Loucy (cell line): Measurements from ENCODE around the gene MN1.

Source experiments
- H2AFZ ChIP-seq: fragments of 200-600 bp; sonication (generic); 2 replicates; pipeline ENCODE4 v1.6.0; 2016; ENCODE audit warnings: antibody characterized with exemption, mild to moderate bottlenecking, low read length, moderate library complexity
- H3F3A ChIP-seq: fragments of 200-600 bp; 2 replicates; pipeline ENCODE4 v1.6.0; 2016; ENCODE audit warnings: antibody characterized with exemption, low read depth, mild to moderate bottlenecking
- H3K27me3 ChIP-seq: fragments of 200-600 bp; sonication (generic); 2 replicates; pipeline ENCODE4 v1.6.1; 2014; ENCODE audit warnings: low read length, mild to moderate bottlenecking; ENCODE audit not compliant: insufficient read depth, poor library complexity, severe bottlenecking
- H3K36me3 ChIP-seq: fragments of 200-600 bp; sonication (generic); 2 replicates; pipeline ENCODE4 v1.6.1; 2016; ENCODE audit warnings: low read length; ENCODE audit not compliant: insufficient read depth
- H3K4me1 ChIP-seq: fragments of 200-600 bp; sonication (generic); 2 replicates; pipeline ENCODE4 v1.5.1; 2014; ENCODE audit warnings: low read length, mild to moderate bottlenecking; ENCODE audit not compliant: insufficient read depth, poor library complexity, severe bottlenecking
- H3K4me2 ChIP-seq: fragments of 200-600 bp; sonication (generic); 2 replicates; pipeline ENCODE4 v1.6.0; 2014; ENCODE audit warnings: antibody characterized with exemption, low read length, low read depth, mild to moderate bottlenecking; ENCODE audit not compliant: poor library complexity, severe bottlenecking
- H3K4me3 ChIP-seq: fragments of 200-600 bp; sonication (generic); 2 replicates; pipeline ENCODE4 v1.5.1; 2014; ENCODE audit warnings: low read length, mild to moderate bottlenecking, mixed read lengths; ENCODE audit not compliant: poor library complexity, severe bottlenecking
- H3K79me2 ChIP-seq: fragments of 200-600 bp; sonication (generic); 2 replicates; pipeline ENCODE4 v1.6.1; 2014; ENCODE audit warnings: low read length; ENCODE audit not compliant: insufficient read depth
- H3K9ac ChIP-seq: fragments of 200-600 bp; sonication (generic); 2 replicates; pipeline ENCODE4 v1.6.0; 2014; ENCODE audit warnings: mild to moderate bottlenecking, low read depth, low read length, moderate library complexity; ENCODE audit not compliant: poor library complexity, severe bottlenecking
- H3K9me2 ChIP-seq: fragments of 200-600 bp; sonication (generic); replicated peaks from 2 replicates; pipeline ENCODE4 v1.6.1; 2016; ENCODE audit warnings: low read depth, low read length, mixed read lengths
- H3K9me3 ChIP-seq: fragments of 200-600 bp; sonication (generic); 2 replicates; pipeline ENCODE4 v1.6.1; 2014; ENCODE audit warnings: mild to moderate bottlenecking, antibody characterized with exemption, low read length, low read depth; ENCODE audit not compliant: insufficient read depth
- H4K20me1 ChIP-seq: fragments of 200-600 bp; sonication (generic); 2 replicates; pipeline ENCODE4 v1.6.0; 2014; ENCODE audit warnings: antibody characterized with exemption, low read length, mild to moderate bottlenecking; ENCODE audit not compliant: insufficient read depth, poor library complexity, severe bottlenecking
- CTCF ChIP-seq: fragments of 200-600 bp; sonication (generic); conservative IDR thresholded peaks from 2 replicates; pipeline ENCODE4 v1.5.1; 2014; ENCODE audit warnings: mild to moderate bottlenecking, antibody characterized with exemption, low read length
- EZH2phosphoT487 ChIP-seq: fragments of 200-600 bp; IDR thresholded peaks from 2 replicates; pipeline ENCODE4 v1.6.1; 2018; ENCODE audit warnings: antibody characterized with exemption, mild to moderate bottlenecking, moderate library complexity, borderline replicate concordance

Gene MN1

GRCh38 chr22:27719036-27719347 lies 82.6 kb downstream of the MN1 start:
- Histone ChIP-seq H3K4me2 (peak overlapping the region; percentile 21), H3F3A (no peaks in the 10 kb centered on the region), H2AFZ (no peak overlapping the region), H3K9ac (peak overlapping the region; percentile 63), H3K9me2 (no peaks in the 10 kb centered on the region), H3K79me2 (no peaks in the 10 kb centered on the region), H3K36me3 (no peaks in the 10 kb centered on the region), H3K4me3 (peak overlapping the region; percentile 25), H3K27me3 (no peaks in the 10 kb centered on the region), H4K20me1 (no peaks in the 10 kb centered on the region), H3K4me1 (peaks cover 14% of the 10 kb centered on the region), H3K9me3 (no peaks in the 10 kb centered on the region)
- no peak for TF ChIP-seq CTCF
- TF ChIP-seq EZH2phosphoT487: no peak

GRCh38 chr22:27718186-27719035 lies 83.1 kb downstream of the MN1 start:
- Histone ChIP-seq H3K9ac (peak overlapping the region; percentile 63), H3K9me2 (no peaks in the 10 kb centered on the region), H3K36me3 (no peaks in the 10 kb centered on the region), H3K4me2 (peak overlapping the region; percentile 21), H3K4me3 (peak overlapping the region; percentile 25), H3K4me1 (peaks cover 14% of the 10 kb centered on the region), H4K20me1 (no peaks in the 10 kb centered on the region), H3K79me2 (no peaks in the 10 kb centered on the region), H3F3A (no peaks in the 10 kb centered on the region), H2AFZ (no peak overlapping the region), H3K27me3 (no peaks in the 10 kb centered on the region), H3K9me3 (no peaks in the 10 kb centered on the region)
- no peak for TF ChIP-seq EZH2phosphoT487
- TF ChIP-seq CTCF: no peak

- Histone ChIP-seq H3K36me3 (no peaks in the 10 kb centered on the region), H3K9me3 (no peaks in the 10 kb centered on the region), H3K9ac (no peak overlapping the region), H3K4me3 (no peak overlapping the region), H3K9me2 (no peaks in the 10 kb centered on the region), H3K4me2 (no peak overlapping the region), H3K79me2 (no peaks in the 10 kb centered on the region), H3F3A (no peaks in the 10 kb centered on the region), H3K4me1 (peaks cover 14% of the 10 kb centered on the region), H2AFZ (no peak overlapping the region), H4K20me1 (no peaks in the 10 kb centered on the region), H3K27me3 (no peaks in the 10 kb centered on the region)
- TF ChIP-seq CTCF (no peak), EZH2phosphoT487 (no peak)
Measured at GRCh38 chr22:27717094-27717493, 84.5 kb downstream of the MN1 start.
